D721Med (cell line): ENCODE results near the gene CLEC2L.

ENCODE experiments used
- DNase-seq: peaks from one replicate; pipeline ENCODE4 v3.0.0; 2011; ENCODE audit warnings: low spot score; ENCODE audit not compliant: insufficient read length
- FAIRE-seq: peaks from 2 replicates; lab custom pipeline; 2011; peaks lifted over from hg19 to GRCh38; lab: Jason Lieb, UNC
- CTCF ChIP-seq: IDR thresholded peaks from 2 replicates; pipeline ENCODE4 v1.5.1; 2012; ENCODE audit warnings: mild to moderate bottlenecking, control low read depth; ENCODE audit not compliant: insufficient read depth; ENCODE audit errors: missing control alignments

CLEC2L gene

GRCh38 chr7:139495580-139496125 is 27.8 kb upstream of the CLEC2L start:
- TF ChIP-seq CTCF: no peak
- FAIRE-seq: no peak
- no peak for DNase-seq

- DNase-seq (no peak), FAIRE-seq (no peak)
- no peak for TF ChIP-seq CTCF
Observed at GRCh38 chr7:139496528-139496927, 27.0 kb upstream of the CLEC2L start.

GRCh38 chr7:139500770-139501138 is 22.7 kb upstream of the CLEC2L start:
- no peak for FAIRE-seq

GRCh38 chr7:139502226-139502625 is 21.3 kb upstream of the CLEC2L start:
- TF ChIP-seq CTCF: no peak
- no peak for FAIRE-seq
- DNase-seq: no peak

More at GRCh38 chr7:139500770-139501138, 22.7 kb upstream of the CLEC2L start:
- no peak for TF ChIP-seq CTCF
- no peak for DNase-seq

GRCh38 chr7:139505563-139505962 is 17.9 kb upstream of the CLEC2L start:
- TF ChIP-seq CTCF: peak; percentile 23
- no peak for DNase-seq
- no peak for FAIRE-seq

GRCh38 chr7:139509535-139509934 is 13.9 kb upstream of the CLEC2L start:
- TF ChIP-seq CTCF: no peak
- DNase-seq: no peak
- no peak for FAIRE-seq

- FAIRE-seq: no peak
- TF ChIP-seq CTCF: no peak
- DNase-seq: no peak
Observed at GRCh38 chr7:139511315-139511714, 12.2 kb upstream of the CLEC2L start.
